Neural cell (in vitro differentiated cells): ENCODE results near the gene BPI.

Experiments used
- CTCF ChIP-seq: fragments of 450-650 bp; IDR thresholded peaks from 2 replicates; pipeline ENCODE4 v1.5.1; 2014; ENCODE audit warnings: antibody characterized with exemption, mild to moderate bottlenecking, moderate library complexity; ENCODE audit not compliant: poor library complexity, severe bottlenecking
- EP300 ChIP-seq: fragments of 450-650 bp; conservative IDR thresholded peaks from 2 replicates; pipeline ENCODE4 v1.6.1; 2014; ENCODE audit warnings: antibody characterized with exemption, mild to moderate bottlenecking, moderate library complexity; ENCODE audit not compliant: poor library complexity, severe bottlenecking
- EZH2 ChIP-seq: fragments of 200-600, 300-800 bp; shearing (Covaris generic), sonication (generic); IDR thresholded peaks from 2 replicates; pipeline ENCODE4 v1.6.1; 2014; ENCODE audit warnings: antibody characterized with exemption, low read length, borderline replicate concordance, mild to moderate bottlenecking; ENCODE audit not compliant: insufficient read depth, poor library complexity, severe bottlenecking
- MXI1 ChIP-seq: fragments of 450-650 bp; conservative IDR thresholded peaks from 2 replicates; pipeline ENCODE4 v1.6.1; 2014; ENCODE audit warnings: antibody characterized with exemption, mild to moderate bottlenecking; ENCODE audit not compliant: poor library complexity, severe bottlenecking
- POLR2AphosphoS5 ChIP-seq: IDR thresholded peaks from 2 replicates; pipeline ENCODE4 v1.6.1; 2012
- RAD21 ChIP-seq: fragments of 450-650 bp; conservative IDR thresholded peaks from 2 replicates; pipeline ENCODE4 v1.6.1; 2014; ENCODE audit warnings: antibody characterized with exemption, mild to moderate bottlenecking, moderate library complexity
- SMC3 ChIP-seq: fragments of 450-650 bp; conservative IDR thresholded peaks from 2 replicates; pipeline ENCODE4 v1.6.1; 2014; ENCODE audit warnings: antibody characterized with exemption, mild to moderate bottlenecking, moderate library complexity; ENCODE audit not compliant: poor library complexity
- TAF1 ChIP-seq: IDR thresholded peaks from 2 replicates; pipeline ENCODE4 v1.6.1; 2012; ENCODE audit warnings: low read depth
- TF ChIP-seq, protein P1 (sequence below): IDR thresholded peaks from 2 replicates; pipeline ENCODE4 v1.6.1; 2012; ENCODE audit warnings: borderline replicate concordance

DNA sequence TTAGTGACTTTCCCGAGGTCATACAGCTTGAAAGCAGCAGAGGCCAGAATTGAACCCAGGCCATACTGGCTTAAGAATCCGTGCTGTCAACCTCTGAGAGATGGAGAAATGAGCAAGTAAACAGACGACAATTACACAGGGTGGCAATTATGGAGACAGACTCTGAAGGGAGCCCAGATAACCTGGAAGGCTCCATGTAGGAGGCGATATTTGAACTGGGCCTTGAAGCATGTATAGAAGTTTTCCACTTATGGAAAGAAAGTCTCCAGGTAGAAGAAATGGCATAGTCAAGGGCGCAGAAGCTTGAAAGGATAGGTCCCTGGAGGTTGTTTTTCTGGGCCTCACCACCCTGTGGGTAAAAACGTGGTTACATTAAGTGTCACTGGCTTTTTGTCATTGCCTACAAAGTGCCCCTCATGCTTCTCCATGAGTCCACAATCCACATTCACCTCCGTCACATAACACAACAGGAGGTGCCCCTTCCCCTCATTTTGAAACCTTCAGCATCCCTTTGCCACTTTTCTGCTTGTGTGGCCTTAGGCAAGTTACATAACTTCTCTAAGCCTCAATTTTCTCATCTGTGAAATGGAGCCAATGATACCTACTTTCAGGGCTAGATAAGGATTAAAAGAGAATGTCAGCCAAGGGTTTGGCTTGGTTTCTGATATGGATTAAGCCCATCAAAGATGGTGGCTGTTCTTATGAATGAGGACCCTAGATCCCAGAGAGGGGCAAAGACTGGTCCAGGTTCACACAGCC lies 5.9 kb upstream of the BPI start:
- no peak for TF ChIP-seq CTCF
- no peak for TF ChIP-seq RAD21
- no peak for TF ChIP-seq EP300
- TF ChIP-seq TAF1 = no peak
- no peak for TF ChIP-seq POLR2AphosphoS5
- TF ChIP-seq MXI1 = no peak
- TF ChIP-seq, protein P1, sequence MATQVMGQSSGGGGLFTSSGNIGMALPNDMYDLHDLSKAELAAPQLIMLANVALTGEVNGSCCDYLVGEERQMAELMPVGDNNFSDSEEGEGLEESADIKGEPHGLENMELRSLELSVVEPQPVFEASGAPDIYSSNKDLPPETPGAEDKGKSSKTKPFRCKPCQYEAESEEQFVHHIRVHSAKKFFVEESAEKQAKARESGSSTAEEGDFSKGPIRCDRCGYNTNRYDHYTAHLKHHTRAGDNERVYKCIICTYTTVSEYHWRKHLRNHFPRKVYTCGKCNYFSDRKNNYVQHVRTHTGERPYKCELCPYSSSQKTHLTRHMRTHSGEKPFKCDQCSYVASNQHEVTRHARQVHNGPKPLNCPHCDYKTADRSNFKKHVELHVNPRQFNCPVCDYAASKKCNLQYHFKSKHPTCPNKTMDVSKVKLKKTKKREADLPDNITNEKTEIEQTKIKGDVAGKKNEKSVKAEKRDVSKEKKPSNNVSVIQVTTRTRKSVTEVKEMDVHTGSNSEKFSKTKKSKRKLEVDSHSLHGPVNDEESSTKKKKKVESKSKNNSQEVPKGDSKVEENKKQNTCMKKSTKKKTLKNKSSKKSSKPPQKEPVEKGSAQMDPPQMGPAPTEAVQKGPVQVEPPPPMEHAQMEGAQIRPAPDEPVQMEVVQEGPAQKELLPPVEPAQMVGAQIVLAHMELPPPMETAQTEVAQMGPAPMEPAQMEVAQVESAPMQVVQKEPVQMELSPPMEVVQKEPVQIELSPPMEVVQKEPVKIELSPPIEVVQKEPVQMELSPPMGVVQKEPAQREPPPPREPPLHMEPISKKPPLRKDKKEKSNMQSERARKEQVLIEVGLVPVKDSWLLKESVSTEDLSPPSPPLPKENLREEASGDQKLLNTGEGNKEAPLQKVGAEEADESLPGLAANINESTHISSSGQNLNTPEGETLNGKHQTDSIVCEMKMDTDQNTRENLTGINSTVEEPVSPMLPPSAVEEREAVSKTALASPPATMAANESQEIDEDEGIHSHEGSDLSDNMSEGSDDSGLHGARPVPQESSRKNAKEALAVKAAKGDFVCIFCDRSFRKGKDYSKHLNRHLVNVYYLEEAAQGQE = no peak
- no peak for TF ChIP-seq EZH2
- TF ChIP-seq SMC3 = no peak
